NCI-H2227 (cell line): ENCODE data around the gene ADGRV1.
"Not testable (repeated sequence)": the region's sequence is repeated elsewhere in the genome, so short reads cannot be mapped to it uniquely, and the experiment has no call there.

Experiments used
- DNase-seq: peaks from one replicate; lab custom pipeline; 2025; ENCODE audit not compliant: unreplicated experiment; lab: John Stamatoyannopoulos, UW

The ADGRV1 gene

GRCh38 chr5:90802474-90803317, 244.1 kb downstream of the ADGRV1 start:
- DNase-seq = peak; percentile 39

GRCh38 chr5:90803381-90803780, 244.8 kb downstream of the ADGRV1 start:
- peak; percentile 0 for DNase-seq

GRCh38 chr5:90803876-90804275, 245.3 kb downstream of the ADGRV1 start:
- DNase-seq = no peak

- no peak for DNase-seq
Measured at GRCh38 chr5:90807496-90807895, 248.9 kb downstream of the ADGRV1 start.

GRCh38 chr5:90809311-90810056, 250.9 kb downstream of the ADGRV1 start:
- no peak for DNase-seq

GRCh38 chr5:90810211-90810610, 251.6 kb downstream of the ADGRV1 start:
- DNase-seq = no peak

- no peak for DNase-seq
Measured at GRCh38 chr5:90813392-90813791, 254.8 kb downstream of the ADGRV1 start.

- not testable (repeated sequence) for DNase-seq
Measured at GRCh38 chr5:90822062-90822461, 263.5 kb downstream of the ADGRV1 start.

- no peak for DNase-seq
Measured at GRCh38 chr5:90824436-90824835, 265.8 kb downstream of the ADGRV1 start.

GRCh38 chr5:90830058-90830457, 271.5 kb downstream of the ADGRV1 start:
- no peak for DNase-seq

GRCh38 chr5:90833753-90834152, 275.2 kb downstream of the ADGRV1 start:
- no peak for DNase-seq

- no peak for DNase-seq
Measured at GRCh38 chr5:90834711-90835110, 276.1 kb downstream of the ADGRV1 start.

GRCh38 chr5:90843443-90843842, 284.8 kb downstream of the ADGRV1 start:
- no peak for DNase-seq

- DNase-seq = no peak
Measured at GRCh38 chr5:90844931-90845330, 286.3 kb downstream of the ADGRV1 start.

GRCh38 chr5:90845723-90846554, 287.3 kb downstream of the ADGRV1 start:
- no peak for DNase-seq

GRCh38 chr5:90847606-90848005, 289.0 kb downstream of the ADGRV1 start:
- DNase-seq = not testable (repeated sequence)

- no peak for DNase-seq
Measured at GRCh38 chr5:90849939-90850338, 291.3 kb downstream of the ADGRV1 start.

- DNase-seq = no peak
Measured at GRCh38 chr5:90852531-90852930, 293.9 kb downstream of the ADGRV1 start.

GRCh38 chr5:90853750-90854149, 295.2 kb downstream of the ADGRV1 start:
- no peak for DNase-seq

GRCh38 chr5:90854169-90854568, 295.6 kb downstream of the ADGRV1 start:
- no peak for DNase-seq

- DNase-seq = no peak
Measured at GRCh38 chr5:90855296-90856010, 296.9 kb downstream of the ADGRV1 start.
